GM12874 (cell line): ENCODE data around the gene OSBPL8.

Experiments used
- TF ChIP-seq, protein P1 (sequence below): IDR thresholded peaks from 2 replicates; pipeline ENCODE4 v1.5.1; 2011; ENCODE audit warnings: low read depth, mild to moderate bottlenecking, control low read depth, low read length, moderate library complexity; ENCODE audit not compliant: insufficient read depth

The OSBPL8 gene

DNA sequence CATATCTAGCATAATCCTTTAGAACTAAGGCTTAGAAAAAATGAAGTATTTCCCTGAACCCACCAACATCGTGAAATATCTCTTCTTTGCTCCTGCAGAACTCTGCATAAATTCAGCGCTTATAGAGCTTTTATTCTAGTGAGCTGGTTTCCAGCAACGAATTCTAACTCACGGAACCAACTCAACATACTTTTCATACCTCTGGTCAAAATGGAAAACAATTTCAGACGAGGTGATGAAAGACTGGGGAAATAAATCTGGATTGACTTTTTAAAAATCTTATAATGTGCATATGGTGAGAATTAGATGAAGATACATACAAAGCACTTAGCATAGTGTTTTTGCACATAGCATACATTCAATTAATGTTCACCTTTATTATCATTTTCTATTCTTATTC is 148.8 kb downstream of the OSBPL8 start:
- TF ChIP-seq, protein P1, sequence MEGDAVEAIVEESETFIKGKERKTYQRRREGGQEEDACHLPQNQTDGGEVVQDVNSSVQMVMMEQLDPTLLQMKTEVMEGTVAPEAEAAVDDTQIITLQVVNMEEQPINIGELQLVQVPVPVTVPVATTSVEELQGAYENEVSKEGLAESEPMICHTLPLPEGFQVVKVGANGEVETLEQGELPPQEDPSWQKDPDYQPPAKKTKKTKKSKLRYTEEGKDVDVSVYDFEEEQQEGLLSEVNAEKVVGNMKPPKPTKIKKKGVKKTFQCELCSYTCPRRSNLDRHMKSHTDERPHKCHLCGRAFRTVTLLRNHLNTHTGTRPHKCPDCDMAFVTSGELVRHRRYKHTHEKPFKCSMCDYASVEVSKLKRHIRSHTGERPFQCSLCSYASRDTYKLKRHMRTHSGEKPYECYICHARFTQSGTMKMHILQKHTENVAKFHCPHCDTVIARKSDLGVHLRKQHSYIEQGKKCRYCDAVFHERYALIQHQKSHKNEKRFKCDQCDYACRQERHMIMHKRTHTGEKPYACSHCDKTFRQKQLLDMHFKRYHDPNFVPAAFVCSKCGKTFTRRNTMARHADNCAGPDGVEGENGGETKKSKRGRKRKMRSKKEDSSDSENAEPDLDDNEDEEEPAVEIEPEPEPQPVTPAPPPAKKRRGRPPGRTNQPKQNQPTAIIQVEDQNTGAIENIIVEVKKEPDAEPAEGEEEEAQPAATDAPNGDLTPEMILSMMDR = no peak

DNA sequence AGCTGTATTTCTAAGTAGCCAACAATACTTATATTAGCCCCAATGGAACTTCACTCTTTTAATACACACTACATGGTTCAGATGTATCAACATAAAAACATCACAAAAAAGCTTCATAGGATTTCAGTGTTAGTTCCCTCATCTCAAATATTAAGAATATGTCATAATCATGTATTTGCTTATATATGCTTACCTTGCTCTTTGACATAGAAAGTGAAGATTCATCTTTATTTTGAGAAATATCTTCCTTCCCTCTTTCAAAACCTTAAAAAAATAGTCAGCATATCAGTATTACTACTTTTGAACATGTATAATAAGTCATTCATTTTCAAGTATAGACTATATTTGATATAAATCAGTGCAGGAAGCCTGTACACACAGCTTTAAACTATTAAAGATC is 149.2 kb downstream of the OSBPL8 start:
- TF ChIP-seq, protein P1 = no peak

DNA sequence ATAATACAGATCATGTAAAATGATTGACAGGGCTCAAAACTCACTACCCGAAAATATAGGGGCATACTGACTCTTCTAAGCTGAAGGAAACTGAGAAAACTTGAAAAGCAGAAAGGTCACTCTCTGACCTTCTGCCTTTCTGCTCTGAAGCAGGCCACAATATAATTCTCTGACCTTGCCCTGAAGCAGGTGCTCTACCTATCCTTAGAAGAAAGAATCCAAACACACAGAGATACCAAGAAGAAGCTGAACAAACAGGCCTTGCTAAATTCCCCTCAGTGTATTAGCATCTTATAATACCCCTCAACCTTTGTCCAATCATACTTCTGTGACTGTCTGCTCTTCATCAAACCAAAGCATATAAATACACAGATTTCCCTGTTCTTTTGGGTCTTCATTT is 150.5 kb downstream of the OSBPL8 start:
- TF ChIP-seq, protein P1 = no peak

DNA sequence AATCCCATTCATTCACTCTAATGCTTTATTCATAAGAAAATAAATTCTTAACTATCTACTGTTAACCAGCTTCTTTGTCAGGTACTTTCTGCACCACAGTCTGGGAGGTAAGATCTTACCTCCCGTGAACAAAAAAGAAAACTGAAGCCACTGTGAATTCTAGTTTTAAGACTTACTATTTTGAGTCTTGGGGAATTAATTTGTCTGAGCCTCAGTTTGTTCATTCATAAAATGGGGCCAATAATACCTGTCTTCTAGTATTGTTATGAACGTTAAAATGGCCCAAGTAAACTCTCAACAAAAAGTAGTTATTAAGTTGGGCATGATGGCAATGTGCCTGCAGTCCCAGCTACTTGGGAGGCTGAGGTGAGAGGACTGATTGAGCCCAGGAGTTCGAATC is 151.9 kb downstream of the OSBPL8 start:
- TF ChIP-seq, protein P1 = no peak

DNA sequence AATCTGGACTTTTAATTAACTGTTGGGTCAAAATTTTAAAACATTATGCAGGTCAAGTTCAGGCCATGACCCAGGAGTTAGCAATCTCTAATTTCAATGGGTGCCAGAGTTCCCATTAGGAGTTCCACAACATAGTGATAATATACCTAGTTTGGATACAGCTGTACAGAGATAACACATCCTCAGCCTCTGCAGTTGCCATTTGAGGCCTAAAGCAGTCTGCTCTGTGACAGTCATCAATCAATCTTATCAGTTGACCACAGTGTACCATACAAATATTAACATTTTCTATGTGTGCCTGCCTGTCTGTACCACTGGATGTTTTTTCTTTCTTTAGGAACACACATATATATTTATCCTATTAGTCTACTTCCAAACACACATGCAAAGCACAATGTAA is 157.3 kb downstream of the OSBPL8 start:
- TF ChIP-seq, protein P1 = no peak

DNA sequence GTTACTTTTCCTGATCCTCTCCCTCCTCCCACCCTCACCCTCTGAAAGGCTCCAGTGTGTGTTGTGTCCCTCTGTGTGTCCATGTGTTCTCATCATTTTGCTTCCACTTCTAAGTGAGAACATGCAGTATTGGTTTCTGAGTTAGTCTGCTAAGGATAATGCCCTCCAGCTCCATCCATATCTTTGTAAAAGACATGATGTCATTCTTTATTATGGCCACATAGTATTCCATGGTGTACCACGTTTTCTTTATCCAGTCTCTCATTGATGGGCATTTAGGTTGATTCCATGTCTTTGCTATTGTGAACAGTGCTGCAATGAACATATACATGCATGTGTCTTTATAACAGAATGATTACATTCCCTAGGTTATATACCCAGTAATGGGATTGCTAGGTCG is 159.4 kb downstream of the OSBPL8 start:
- TF ChIP-seq, protein P1 = no peak

DNA sequence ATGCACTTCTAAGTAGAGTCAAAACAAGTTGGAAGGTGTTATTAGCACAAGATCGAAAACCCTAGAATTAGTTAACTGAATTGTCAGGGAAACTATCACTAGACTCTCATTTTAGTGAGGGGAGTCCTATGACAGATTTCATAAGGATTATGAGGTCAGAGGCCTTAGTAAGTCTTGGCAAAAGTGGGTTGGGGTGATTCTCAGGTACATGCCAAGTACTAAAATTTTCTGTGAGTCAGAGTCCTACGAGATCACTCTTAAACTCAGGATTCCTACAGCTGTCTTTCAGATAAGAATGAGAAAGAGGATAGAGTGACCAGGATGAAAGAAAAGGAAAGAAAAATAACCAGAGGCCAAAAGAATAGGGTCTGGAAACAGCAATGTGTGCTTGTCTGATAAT is 160.5 kb downstream of the OSBPL8 start:
- TF ChIP-seq, protein P1 = no peak

DNA sequence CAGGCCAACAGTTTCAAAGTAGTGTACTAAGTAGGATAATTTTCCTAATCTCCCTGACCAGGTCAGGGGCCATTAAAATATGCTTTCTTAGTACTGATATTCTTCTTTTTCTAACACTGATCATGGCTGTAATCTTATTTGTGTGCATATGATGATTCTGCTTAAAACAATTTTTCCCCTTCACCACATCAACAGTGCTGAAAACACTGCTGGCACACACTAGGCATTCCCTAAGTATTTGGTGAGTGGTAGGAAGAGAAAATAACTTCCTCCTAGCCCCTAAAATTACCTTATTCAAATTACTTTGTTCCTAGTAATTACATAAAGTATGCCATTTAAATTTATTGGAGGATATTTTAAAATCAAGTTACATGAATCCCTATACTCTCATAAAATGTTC is 161.5 kb downstream of the OSBPL8 start:
- TF ChIP-seq, protein P1 = no peak
